ENCODE data around the gene FGF22.

DNA sequence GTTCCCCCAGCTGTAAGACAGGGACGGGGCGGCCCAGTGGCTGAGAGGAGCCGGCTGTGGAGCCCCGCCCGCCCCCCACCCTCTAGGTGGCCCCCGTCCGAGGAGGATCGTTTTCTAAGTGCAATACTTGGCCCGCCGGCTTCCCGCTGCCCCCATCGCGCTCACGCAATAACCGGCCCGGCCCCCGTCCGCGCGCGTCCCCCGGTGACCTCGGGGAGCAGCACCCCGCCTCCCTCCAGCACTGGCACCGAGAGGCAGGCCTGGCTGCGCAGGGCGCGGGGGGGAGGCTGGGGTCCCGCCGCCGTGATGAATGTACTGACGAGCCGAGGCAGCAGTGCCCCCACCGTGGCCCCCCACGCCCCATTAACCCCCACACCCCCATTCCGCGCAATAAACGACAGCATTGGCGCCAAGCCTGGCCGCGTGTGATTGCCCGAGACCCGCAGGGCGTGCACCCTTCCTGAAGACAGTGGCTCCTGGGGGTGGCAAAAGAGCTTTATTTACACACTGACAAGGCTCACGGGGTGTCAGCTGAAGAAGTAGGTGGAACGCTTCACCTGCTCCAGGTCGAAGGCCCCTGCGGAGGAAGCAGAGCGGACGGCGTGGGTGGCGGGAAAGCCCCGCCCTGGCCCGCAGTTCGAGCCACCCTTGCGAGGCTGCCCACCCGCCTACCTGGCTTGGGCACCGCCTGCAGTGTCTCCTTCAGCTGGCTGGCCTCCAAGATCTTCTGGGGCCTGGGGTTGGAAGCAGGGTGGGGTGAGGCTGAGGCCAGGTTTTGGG is 22.7 kb upstream of the FGF22 start:
- TF ChIP-seq, protein P1, sequence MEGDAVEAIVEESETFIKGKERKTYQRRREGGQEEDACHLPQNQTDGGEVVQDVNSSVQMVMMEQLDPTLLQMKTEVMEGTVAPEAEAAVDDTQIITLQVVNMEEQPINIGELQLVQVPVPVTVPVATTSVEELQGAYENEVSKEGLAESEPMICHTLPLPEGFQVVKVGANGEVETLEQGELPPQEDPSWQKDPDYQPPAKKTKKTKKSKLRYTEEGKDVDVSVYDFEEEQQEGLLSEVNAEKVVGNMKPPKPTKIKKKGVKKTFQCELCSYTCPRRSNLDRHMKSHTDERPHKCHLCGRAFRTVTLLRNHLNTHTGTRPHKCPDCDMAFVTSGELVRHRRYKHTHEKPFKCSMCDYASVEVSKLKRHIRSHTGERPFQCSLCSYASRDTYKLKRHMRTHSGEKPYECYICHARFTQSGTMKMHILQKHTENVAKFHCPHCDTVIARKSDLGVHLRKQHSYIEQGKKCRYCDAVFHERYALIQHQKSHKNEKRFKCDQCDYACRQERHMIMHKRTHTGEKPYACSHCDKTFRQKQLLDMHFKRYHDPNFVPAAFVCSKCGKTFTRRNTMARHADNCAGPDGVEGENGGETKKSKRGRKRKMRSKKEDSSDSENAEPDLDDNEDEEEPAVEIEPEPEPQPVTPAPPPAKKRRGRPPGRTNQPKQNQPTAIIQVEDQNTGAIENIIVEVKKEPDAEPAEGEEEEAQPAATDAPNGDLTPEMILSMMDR (IDR thresholded peaks at IDR 0.05; ENCODE audit: low read length): no peak
- no peak for TF ChIP-seq EZH2 (optimal IDR thresholded peaks at IDR 0.05; ENCODE audit: low read depth, low read length)

All from MM.1S (cell line).